Adrenal gland (tissue), 5 donors: Measurements from ENCODE around the gene QKI.
"Not testable (repeated sequence)": the region's sequence is repeated elsewhere in the genome, so short reads cannot be mapped to it uniquely, and the experiment has no call there.

Experiments used
- POLR2A ChIP-seq, 2 donors: fragments of 450-650 bp; IDR thresholded peaks; one replicate each; pipeline ENCODE4 v1.6.1; 2017; ENCODE audit warnings: antibody characterized with exemption in 2 of 2, mild to moderate bottlenecking in 2 of 2, moderate library complexity in 1 of 2
- TF ChIP-seq, protein P1 (sequence below), 6 experiments: fragments of 450-650 bp in 4 of 6; fragments of 200-600 bp in 2 of 6; sonication (generic) in 1 of 6; IDR thresholded peaks; 1 replicate in 5 of 6; 2 replicates in 1 of 6; pipeline versions ENCODE4 v1.5.1 to v1.8.0; 2016 to 2021; ENCODE audit warnings: antibody characterized with exemption in 6 of 6, mild to moderate bottlenecking in 2 of 6, moderate library complexity in 1 of 6
- donor health status: DM: no; HTN: no; CAD: no.

DNA sequence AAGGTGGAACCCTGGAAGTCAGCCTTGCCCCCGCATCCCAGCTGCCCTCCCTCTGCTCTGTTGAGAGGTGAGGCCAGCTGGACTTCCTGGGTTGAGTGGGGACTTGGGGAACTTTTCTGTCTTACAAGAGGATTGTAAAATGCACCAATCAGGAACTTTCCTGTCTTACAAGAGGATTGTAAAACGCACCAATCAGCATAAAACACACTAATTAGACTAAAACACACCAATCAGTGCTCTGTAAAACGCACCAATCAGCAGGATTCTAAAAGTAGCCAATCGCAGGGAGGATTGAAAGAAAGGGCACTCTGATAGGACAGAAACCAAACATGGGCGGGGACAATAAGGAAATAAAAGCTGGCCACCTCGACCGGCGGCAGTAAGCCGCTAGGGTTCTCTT lies 175.6 kb downstream of the QKI start:
- TF ChIP-seq POLR2A (IDR thresholded peaks at IDR 0.05), result not testable (repeated sequence)
- TF ChIP-seq, protein P1, sequence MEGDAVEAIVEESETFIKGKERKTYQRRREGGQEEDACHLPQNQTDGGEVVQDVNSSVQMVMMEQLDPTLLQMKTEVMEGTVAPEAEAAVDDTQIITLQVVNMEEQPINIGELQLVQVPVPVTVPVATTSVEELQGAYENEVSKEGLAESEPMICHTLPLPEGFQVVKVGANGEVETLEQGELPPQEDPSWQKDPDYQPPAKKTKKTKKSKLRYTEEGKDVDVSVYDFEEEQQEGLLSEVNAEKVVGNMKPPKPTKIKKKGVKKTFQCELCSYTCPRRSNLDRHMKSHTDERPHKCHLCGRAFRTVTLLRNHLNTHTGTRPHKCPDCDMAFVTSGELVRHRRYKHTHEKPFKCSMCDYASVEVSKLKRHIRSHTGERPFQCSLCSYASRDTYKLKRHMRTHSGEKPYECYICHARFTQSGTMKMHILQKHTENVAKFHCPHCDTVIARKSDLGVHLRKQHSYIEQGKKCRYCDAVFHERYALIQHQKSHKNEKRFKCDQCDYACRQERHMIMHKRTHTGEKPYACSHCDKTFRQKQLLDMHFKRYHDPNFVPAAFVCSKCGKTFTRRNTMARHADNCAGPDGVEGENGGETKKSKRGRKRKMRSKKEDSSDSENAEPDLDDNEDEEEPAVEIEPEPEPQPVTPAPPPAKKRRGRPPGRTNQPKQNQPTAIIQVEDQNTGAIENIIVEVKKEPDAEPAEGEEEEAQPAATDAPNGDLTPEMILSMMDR (IDR thresholded peaks at IDR 0.05), result not testable (repeated sequence)
